Measurements from ENCODE around the gene ZXDC.

DNA sequence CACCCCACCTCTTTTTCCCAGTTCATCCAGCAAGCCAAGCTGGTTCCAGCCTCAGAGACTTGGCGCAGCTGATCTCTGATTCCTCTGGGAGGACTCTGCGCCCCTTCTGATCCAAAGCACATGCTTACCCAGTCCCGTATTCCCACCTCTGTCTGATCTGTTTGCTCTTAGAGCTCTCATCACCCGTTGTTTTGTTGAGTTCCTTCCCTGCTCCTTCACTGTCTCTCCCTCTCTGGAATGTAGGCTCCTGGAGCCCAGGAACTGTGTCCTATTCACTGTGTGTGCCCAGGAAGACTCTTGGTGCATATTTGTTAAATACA is 1.3 kb upstream of the ZXDC start:
- TF ChIP-seq, protein P1, sequence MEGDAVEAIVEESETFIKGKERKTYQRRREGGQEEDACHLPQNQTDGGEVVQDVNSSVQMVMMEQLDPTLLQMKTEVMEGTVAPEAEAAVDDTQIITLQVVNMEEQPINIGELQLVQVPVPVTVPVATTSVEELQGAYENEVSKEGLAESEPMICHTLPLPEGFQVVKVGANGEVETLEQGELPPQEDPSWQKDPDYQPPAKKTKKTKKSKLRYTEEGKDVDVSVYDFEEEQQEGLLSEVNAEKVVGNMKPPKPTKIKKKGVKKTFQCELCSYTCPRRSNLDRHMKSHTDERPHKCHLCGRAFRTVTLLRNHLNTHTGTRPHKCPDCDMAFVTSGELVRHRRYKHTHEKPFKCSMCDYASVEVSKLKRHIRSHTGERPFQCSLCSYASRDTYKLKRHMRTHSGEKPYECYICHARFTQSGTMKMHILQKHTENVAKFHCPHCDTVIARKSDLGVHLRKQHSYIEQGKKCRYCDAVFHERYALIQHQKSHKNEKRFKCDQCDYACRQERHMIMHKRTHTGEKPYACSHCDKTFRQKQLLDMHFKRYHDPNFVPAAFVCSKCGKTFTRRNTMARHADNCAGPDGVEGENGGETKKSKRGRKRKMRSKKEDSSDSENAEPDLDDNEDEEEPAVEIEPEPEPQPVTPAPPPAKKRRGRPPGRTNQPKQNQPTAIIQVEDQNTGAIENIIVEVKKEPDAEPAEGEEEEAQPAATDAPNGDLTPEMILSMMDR (IDR thresholded peaks at IDR 0.05 in 2 of 3, conservative IDR thresholded peaks at IDR 0.05 in 1 of 3; ENCODE audit: insufficient read depth in 2 of 3, low read depth in 1 of 3, low read length in 3 of 3): no peak
- TF ChIP-seq, protein P2, sequence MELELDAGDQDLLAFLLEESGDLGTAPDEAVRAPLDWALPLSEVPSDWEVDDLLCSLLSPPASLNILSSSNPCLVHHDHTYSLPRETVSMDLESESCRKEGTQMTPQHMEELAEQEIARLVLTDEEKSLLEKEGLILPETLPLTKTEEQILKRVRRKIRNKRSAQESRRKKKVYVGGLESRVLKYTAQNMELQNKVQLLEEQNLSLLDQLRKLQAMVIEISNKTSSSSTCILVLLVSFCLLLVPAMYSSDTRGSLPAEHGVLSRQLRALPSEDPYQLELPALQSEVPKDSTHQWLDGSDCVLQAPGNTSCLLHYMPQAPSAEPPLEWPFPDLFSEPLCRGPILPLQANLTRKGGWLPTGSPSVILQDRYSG (tag; conservative IDR thresholded peaks at IDR 0.05; ENCODE audit: low read depth): no peak
- TF ChIP-seq POLR2A (conservative IDR thresholded peaks at IDR 0.05) (no peak), CHD1 (IDR thresholded peaks at IDR 0.05; ENCODE audit: low read length) (no peak), EP300 (IDR thresholded peaks at IDR 0.05; ENCODE audit: low read length) (no peak), TRIM28 (IDR thresholded peaks at IDR 0.05) (no peak), GATA2 (CRISPR knock-in tag; IDR thresholded peaks at IDR 0.05) (no peak), POLR2AphosphoS2 (IDR thresholded peaks at IDR 0.05; ENCODE audit: low read length) (no peak), EZH2 (IDR thresholded peaks at IDR 0.05; ENCODE audit: borderline replicate concordance, low read depth, low read length) (no peak), JUND (IDR thresholded peaks at IDR 0.05; ENCODE audit: borderline replicate concordance, low read depth, low read length) (no peak), JUND (tag; IDR thresholded peaks at IDR 0.05; ENCODE audit: borderline replicate concordance, low read depth, low read length) (no peak), ETV6 (IDR thresholded peaks at IDR 0.05; ENCODE audit: borderline replicate concordance in 1 of 2, low read depth in 2 of 2, low read length in 1 of 2) (no peak), ETV6 (CRISPR knock-in tag; IDR thresholded peaks at IDR 0.05; ENCODE audit: borderline replicate concordance) (no peak), CBFB (CRISPR knock-in tag; IDR thresholded peaks at IDR 0.05) (no peak), FOXK2 (conservative IDR thresholded peaks at IDR 0.05 in 1 of 2, IDR thresholded peaks at IDR 0.05 in 1 of 2; ENCODE audit: low read depth in 2 of 2) (no peak)
- TF ChIP-seq, protein P3, sequence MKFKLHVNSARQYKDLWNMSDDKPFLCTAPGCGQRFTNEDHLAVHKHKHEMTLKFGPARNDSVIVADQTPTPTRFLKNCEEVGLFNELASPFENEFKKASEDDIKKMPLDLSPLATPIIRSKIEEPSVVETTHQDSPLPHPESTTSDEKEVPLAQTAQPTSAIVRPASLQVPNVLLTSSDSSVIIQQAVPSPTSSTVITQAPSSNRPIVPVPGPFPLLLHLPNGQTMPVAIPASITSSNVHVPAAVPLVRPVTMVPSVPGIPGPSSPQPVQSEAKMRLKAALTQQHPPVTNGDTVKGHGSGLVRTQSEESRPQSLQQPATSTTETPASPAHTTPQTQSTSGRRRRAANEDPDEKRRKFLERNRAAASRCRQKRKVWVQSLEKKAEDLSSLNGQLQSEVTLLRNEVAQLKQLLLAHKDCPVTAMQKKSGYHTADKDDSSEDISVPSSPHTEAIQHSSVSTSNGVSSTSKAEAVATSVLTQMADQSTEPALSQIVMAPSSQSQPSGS (CRISPR knock-in tag; IDR thresholded peaks at IDR 0.05): no peak
